Measurements from ENCODE around the gene RPTOR. TPM values are rescaled to one million over a fixed set of nuclear protein-coding genes. Genes with fewer than 3 reads are reported as not detected.

The RPTOR gene
- total RNA-seq, 2 experiments from 2014 or later = 45.3 to 49.1 TPM

- Mint-ChIP-seq H3K36me3 (ENCODE audit: low read depth) (peaks cover 7% of the 10 kb centered on the region), H3K9me3 (no peaks in the 10 kb centered on the region), H3K4me3 (no peak overlapping the region), H3K27ac (peak overlapping the region; percentile 11), H3K4me1 (ENCODE audit: low read depth) (peaks cover 36% of the 10 kb centered on the region), H3K27me3 (no peaks in the 10 kb centered on the region)
- intact Hi-C loops (cut with micrococcal nuclease) = loop anchor here (10.0 kb wide), 1 partner anchor 65 kb away; no protein-coding TSS in a partner anchor
- TF ChIP-seq CTCF (IDR thresholded peaks at IDR 0.05) = no peak
- ChIA-PET CTCF (interaction anchor here (1.1 kb wide), 1 partner anchor 68 kb away, joined by 3 read pairs; no protein-coding TSS in a partner anchor), POLR2A (no interaction called here)
- no peak for DNase-seq
- no peak for ATAC-seq
These were observed 285.6 kb downstream of the RPTOR start for GRCh38 chr17:80830020-80830780.

GRCh38 chr17:80831491-80831890, 286.9 kb downstream of the RPTOR start:
- DNase-seq (no peak), ATAC-seq (no peak)
- no peak for TF ChIP-seq CTCF (IDR thresholded peaks at IDR 0.05)
- Mint-ChIP-seq H3K27ac (peak overlapping the region; percentile 96), H3K4me3 (no peak overlapping the region), H3K36me3 (ENCODE audit: low read depth) (peaks cover 7% of the 10 kb centered on the region), H3K27me3 (no peaks in the 10 kb centered on the region), H3K4me1 (ENCODE audit: low read depth) (peaks cover 36% of the 10 kb centered on the region), H3K9me3 (no peaks in the 10 kb centered on the region)
- CTCF ChIA-PET = interaction anchor here (1.1 kb wide), 1 partner anchor 69 kb away, joined by 3 read pairs; no protein-coding TSS in a partner anchor
- POLR2A ChIA-PET = interaction anchor here (1.1 to 1.3 kb wide), 2 partner anchors 25 to 69 kb away, joined by 3 to 7 read pairs; no protein-coding TSS in a partner anchor
- intact Hi-C loops (cut with micrococcal nuclease) = loop anchor here (10.0 kb wide), 1 partner anchor 63 kb away; no protein-coding TSS in a partner anchor

DNA sequence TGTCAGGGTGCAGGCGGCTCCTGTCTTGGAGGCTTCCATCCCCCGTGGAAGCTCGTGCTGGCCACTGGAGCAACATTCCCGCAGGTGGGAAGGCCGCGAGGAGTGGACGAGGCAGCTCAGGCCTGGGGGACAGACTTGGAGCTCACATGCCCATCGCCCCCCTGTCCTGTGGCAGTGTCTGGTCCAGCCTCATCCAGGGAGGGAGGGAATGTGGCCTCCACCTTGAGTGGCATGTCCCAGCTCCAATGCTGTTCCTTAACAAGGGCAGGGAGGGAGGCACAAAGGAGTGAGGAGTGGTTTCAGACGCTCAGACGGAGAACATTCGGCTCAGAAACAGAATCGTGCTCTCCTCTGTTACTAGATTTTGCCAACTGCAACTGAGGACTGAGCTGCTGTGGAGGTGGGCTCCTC, 287.6 kb downstream of the RPTOR start:
- Mint-ChIP-seq H3K4me3 (peak overlapping the region; percentile 77), H3K36me3 (ENCODE audit: low read depth) (peaks cover 7% of the 10 kb centered on the region), H3K27ac (peak overlapping the region; percentile 96), H3K27me3 (no peaks in the 10 kb centered on the region), H3K4me1 (ENCODE audit: low read depth) (peaks cover 30% of the 10 kb centered on the region), H3K9me3 (no peaks in the 10 kb centered on the region)
- TF ChIP-seq CTCF (IDR thresholded peaks at IDR 0.05) = no peak
- intact Hi-C loops (cut with micrococcal nuclease) = loop anchor here (2.0 to 10.0 kb wide), 2 partner anchors 43 to 63 kb away; no protein-coding TSS in a partner anchor
- DNase-seq (no peak), ATAC-seq (no peak)
- CTCF ChIA-PET = interaction anchor here (1.1 to 2.1 kb wide), 7 partner anchors 11 to 67 kb away, joined by 3 to 11 read pairs (median 4); no protein-coding TSS in a partner anchor
- POLR2A ChIA-PET = interaction anchor here (0.7 to 2.9 kb wide), 13 partner anchors 12 to 378 kb away, joined by 3 to 12 read pairs (median 3); no protein-coding TSS in a partner anchor

DNA sequence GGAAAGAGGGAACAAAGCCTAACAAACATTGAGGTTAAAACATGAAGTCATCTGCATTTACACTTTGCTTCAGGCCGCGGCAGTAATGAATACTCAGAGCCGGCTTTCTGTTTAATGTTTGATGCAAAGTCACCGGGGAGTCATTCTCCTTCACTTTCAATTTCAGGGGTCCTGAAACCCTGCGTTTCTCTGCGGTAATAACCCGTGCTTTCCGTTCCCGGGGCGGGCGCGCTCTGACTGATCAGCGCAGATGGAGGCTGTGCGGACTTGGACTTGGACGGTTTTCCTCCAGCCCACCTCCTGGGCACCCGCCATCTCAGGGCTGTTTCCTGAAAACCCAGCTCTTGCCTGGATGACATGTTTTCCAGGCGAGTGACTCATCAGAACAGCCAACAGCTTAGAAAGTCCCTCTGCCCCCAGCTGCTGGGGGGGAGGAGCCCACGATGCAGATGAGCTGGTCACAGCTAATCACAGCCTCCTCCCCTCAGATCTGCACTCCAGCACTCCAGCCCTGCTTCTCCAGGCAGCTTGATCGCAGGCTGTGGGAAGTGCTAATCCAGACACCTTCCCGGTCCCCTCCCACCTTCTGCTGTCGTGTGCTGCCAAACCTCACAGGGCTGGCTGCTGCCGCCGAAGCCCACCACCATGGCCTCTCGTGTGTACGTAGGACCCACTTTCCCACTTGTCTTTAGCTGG, 288.4 kb downstream of the RPTOR start:
- H3K4me3 Mint-ChIP-seq = peak overlapping the region; percentile 77
- no peak for TF ChIP-seq CTCF (IDR thresholded peaks at IDR 0.05)
- no peaks in the 10 kb centered on the region for H3K27me3 Mint-ChIP-seq
- POLR2A ChIA-PET = interaction anchor here (0.8 to 2.9 kb wide), 16 partner anchors 13 to 379 kb away, joined by 3 to 12 read pairs (median 3); no protein-coding TSS in a partner anchor
- H3K27ac Mint-ChIP-seq = peak overlapping the region; percentile 96
- H3K4me1 Mint-ChIP-seq (ENCODE audit: low read depth) = peaks cover 30% of the 10 kb centered on the region
- peaks cover 10% of the 10 kb centered on the region for H3K36me3 Mint-ChIP-seq (ENCODE audit: low read depth)
- CTCF ChIA-PET = interaction anchor here (0.8 to 2.1 kb wide), 10 partner anchors 12 to 145 kb away, joined by 3 to 11 read pairs (median 4); no protein-coding TSS in a partner anchor
- intact Hi-C loops (cut with micrococcal nuclease) = loop anchor here (2.0 to 10.0 kb wide), 2 partner anchors 44 to 62 kb away; no protein-coding TSS in a partner anchor
- no peaks in the 10 kb centered on the region for H3K9me3 Mint-ChIP-seq
- peak; percentile 91 for ATAC-seq
- DNase-seq = peak; percentile 90

Measured in activated CD8-positive, alpha-beta T cell treated with anti-CD3 and anti-CD28 coated beads for 36 hours (primary cell).